Heart right ventricle (tissue), 16 donors: Measurements from ENCODE around the gene IGSF8. TPM values are rescaled to one million over a fixed set of nuclear protein-coding genes. Genes with fewer than 3 reads are reported as not detected.
A peak's percentile ranks its signal among the peaks of the same experiment; 100 is the strongest.

Experiments
- ATAC-seq, 8 donors: fragments of 200-7000 bp; cut with Tn5 transposase; one replicate each; pipeline ENCODE4 v1.9.1; 2020; ENCODE audit warnings: mild to moderate bottlenecking in 8 of 8, moderate library complexity in 8 of 8, moderate number of reproducible peaks in 1 of 8
- DNase-seq, 2 donors: peaks; one replicate each; pipeline ENCODE4 v3.0.0-alpha.2; 2020
- H3K27ac ChIP-seq, 10 donors: fragments of 200-600 bp; sonication (generic) in 2 of 10; one replicate each; pipeline versions ENCODE4 v1.5.0 to v1.8.0; 2020 to 2022; ENCODE audit warnings: mild to moderate bottlenecking in 3 of 10
- H3K27me3 ChIP-seq, 7 donors: fragments of 200-600 bp; one replicate each; pipeline ENCODE4 v1.8.0; 2021 to 2022; ENCODE audit warnings: mild to moderate bottlenecking in 2 of 7
- H3K36me3 ChIP-seq, 9 donors: fragments of 200-600 bp; sonication (generic) in 1 of 9; one replicate each; pipeline versions ENCODE4 v1.5.0 to v1.8.0; 2020 to 2022; ENCODE audit warnings: mild to moderate bottlenecking in 2 of 9
- H3K4me1 ChIP-seq, 9 donors: fragments of 200-600 bp; sonication (generic) in 1 of 9; one replicate each; pipeline versions ENCODE4 v1.5.0 to v1.8.0; 2020 to 2022; ENCODE audit warnings: mild to moderate bottlenecking in 4 of 9
- H3K4me3 ChIP-seq, 10 donors: fragments of 200-600 bp; sonication (generic) in 2 of 10; one replicate each; pipeline versions ENCODE4 v1.5.0 to v1.8.0; 2020 to 2022; ENCODE audit warnings: mild to moderate bottlenecking in 7 of 10, moderate library complexity in 2 of 10
- H3K9me3 ChIP-seq, 11 donors: fragments of 200-600 bp in 10 of 11; sonication (generic) in 2 of 11; one replicate each; pipeline versions ENCODE4 v1.5.0 to v1.8.0; 2013 to 2022; ENCODE audit warnings: mild to moderate bottlenecking in 2 of 11, control low read depth in 1 of 11, moderate library complexity in 1 of 11
- WGBS, 2 donors: extraction: QIAGEN DNeasy Blood & Tissue Kit; methylation state at CpG; one replicate each; pipeline ENCODE4 v1.1.7; 2013; ENCODE audit warnings: inconsistent platforms in 1 of 2; 5-methylcytosine and 5-hydroxymethylcytosine counted together
- intact Hi-C, 10 donors: fragments of 100-400 bp; cut with DNase I; formaldehyde crosslinking; loops; one replicate each; pipeline versions ENCODE4 v1.11.1 to v1.14.2; 2022
- polyA plus RNA-seq, 2 donors: library from polyadenylated mRNA; stranded (reverse); fragments of 200-250 nt; gene quantifications; one replicate each; pipeline ENCODE4 v1.2.3, GENCODE V29; 2013
- total RNA-seq, 10 donors: library from RNA; stranded (reverse); fragmentation: NEBNext Ultra II Directional in 3 of 10; extraction: Animal tissue kit (Norgen Biotek cat#: 25700) in 3 of 10; gene quantifications; one replicate each; pipeline versions ENCODE4 v1.2.1 to v1.2.4, GENCODE V29; 2021 to 2023
- TF ChIP-seq, protein P1 (sequence below), 9 donors: fragments of 200-600 bp; sonication (generic) in 2 of 9; IDR thresholded peaks; one replicate each; pipeline versions ENCODE4 v1.5.0 to v1.8.0; 2021 to 2022; ENCODE audit warnings: antibody characterized with exemption in 9 of 9, mild to moderate bottlenecking in 5 of 9, moderate library complexity in 1 of 9
- donor health status: Arrhythmogenic right ventricular cardiomyopathy.
- donor health status: ischemic (EF 13 %, LVEDD 7.1; RV severe dilation, severe dysfunction).
- donor health status: healthy with polysubstance abuse.
- donor health status: DM: no; HTN: yes; CAD: no.
- donor health status: DM: no; HTN: no; CAD: no.
- donor health status: ischemic (EF 25% LVEDD 6.9; RV normal size, moderate dysfunction).
- donor health status: ischemic (EF 25% LVEDD 5.7; RV mildly dilated, moderate dysfunction).
- donor health status: healthy.
- donor health status: DM: yes; HTN: yes; CAD: no.
- donor health status: Ischemic cardiomyopathy.
- donor health status: ischemic (EF 35%, LVEDD 5.7; RV mildly dilated, moderate dysfunction).
- donor health status: nonischemic (EF 11% LVEDD 7.7; RV severe dilation, severe dysfunction).
- donor health status: DM: yes; HTN: yes; CAD: no.
- donor health status: PGD.
- donor health status: ischemic (EF 29% LVEDD 5.4; RV normal size, mild dysfunction).
- donor health status: nonischemic (EF 23%, LVEDD 6.1; RV moderate dilation, normal function).

The IGSF8 gene
- total and polyA plus RNA-seq, 12 donors, result 13.4 to 42.2 (median 20.6) TPM

DNA sequence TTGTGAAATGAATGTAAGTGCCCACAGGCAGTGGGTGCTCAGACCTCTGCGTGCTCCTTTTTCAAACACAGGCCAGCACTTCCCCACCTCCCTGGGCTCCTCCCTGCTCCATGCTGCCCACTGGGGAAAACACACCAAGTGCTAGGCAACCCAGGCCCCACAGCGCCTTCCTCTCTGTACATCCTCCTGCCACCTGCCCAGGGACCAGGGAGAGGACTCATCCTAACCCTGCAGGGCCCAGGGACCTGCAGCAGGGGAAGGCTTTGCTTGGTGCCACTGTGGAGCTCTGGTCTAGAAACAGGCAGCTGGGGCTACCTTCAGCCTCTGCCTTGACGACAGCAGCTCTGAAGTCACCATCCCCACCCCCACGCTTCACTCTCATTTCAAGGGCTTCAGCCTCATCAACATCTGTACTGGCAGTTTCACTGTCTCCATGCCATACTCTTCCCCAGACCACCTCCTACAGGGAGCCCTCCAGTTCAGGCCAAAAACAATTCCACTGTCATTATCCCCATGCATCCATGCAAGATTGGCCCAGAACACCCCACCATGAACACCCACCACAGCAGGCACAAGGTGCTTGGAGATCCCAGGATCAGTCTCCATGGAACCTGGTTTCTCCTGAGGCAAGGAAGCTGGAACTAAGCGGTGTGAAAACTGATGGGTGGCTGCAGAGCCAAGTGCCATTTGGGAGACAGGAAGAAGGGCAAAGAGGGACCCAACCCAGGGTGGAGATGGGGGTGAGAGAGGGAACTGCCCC, 1.1 kb downstream of the IGSF8 start:
- Histone ChIP-seq H3K27me3 (no peaks in the 10 kb centered on the region), H3K36me3 (peaks cover 0 to 30% (median 2%) of the 10 kb centered on the region in 9 donors), H3K4me1 (peaks cover 16 to 54% (median 35%) of the 10 kb centered on the region in 9 donors), H3K9me3 (no peaks in the 10 kb centered on the region), H3K4me3 (peak overlapping the region in 9 of 10 donors; percentile 70 to 95 (median 81)), H3K27ac (peak overlapping the region in 8 of 10 donors; percentile 76 to 97 (median 88))
- 80 to 82% methylated on average over 5 of the region's 5 CpGs for WGBS, 2 donors
- no peak for ATAC-seq
- no peak for DNase-seq
- intact Hi-C loops, result loop anchor here in 4 of 10 donors (5.0 to 10.0 kb wide), 4 partner anchors 95 to 277 kb away; partner anchors contain the start of gene CASQ1 (in 1 of the 4)
- TF ChIP-seq, protein P1, sequence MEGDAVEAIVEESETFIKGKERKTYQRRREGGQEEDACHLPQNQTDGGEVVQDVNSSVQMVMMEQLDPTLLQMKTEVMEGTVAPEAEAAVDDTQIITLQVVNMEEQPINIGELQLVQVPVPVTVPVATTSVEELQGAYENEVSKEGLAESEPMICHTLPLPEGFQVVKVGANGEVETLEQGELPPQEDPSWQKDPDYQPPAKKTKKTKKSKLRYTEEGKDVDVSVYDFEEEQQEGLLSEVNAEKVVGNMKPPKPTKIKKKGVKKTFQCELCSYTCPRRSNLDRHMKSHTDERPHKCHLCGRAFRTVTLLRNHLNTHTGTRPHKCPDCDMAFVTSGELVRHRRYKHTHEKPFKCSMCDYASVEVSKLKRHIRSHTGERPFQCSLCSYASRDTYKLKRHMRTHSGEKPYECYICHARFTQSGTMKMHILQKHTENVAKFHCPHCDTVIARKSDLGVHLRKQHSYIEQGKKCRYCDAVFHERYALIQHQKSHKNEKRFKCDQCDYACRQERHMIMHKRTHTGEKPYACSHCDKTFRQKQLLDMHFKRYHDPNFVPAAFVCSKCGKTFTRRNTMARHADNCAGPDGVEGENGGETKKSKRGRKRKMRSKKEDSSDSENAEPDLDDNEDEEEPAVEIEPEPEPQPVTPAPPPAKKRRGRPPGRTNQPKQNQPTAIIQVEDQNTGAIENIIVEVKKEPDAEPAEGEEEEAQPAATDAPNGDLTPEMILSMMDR (IDR thresholded peaks at IDR 0.05), result no peak

DNA sequence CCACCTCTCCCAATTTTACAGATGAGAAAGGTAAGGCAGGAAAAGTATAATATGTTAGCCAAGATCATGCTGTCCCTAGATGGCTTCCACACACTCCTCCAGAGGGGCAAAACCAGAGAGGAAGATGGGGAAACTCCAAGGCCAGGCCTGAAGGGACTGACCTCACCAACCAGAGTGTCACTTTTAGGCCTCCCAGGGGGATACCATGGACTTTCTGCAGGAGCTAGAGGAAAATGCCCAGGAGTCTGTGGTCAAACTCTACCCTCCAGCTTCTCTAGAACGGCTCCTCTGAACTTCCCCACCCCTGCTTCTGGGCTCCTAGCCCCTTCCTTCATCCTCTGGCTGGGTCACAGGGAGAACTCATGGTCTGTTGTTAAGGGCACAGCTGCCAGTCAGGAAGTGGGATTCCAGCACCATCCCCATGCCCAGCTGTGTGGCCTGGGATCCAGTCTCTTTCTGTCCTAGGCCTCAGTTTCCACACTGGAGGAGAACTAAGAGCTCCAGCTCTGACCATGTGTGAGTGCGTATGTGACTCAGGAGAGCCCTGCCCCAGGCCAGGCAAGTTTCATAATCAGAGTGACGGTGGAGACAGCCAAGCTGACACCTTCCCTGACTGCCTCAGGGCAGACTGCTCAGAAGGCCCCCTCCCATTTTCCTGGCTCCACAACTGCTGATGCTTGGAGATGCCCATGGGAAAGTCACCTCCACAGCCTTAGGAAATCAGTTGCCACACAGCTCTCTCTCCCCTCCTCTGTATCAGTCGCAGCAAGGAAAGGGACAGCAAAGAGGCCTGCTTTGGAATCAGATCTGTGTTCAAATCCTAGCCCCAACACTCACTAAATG, 1.9 kb downstream of the IGSF8 start:
- H3K9me3 ChIP-seq, result no peaks in the 10 kb centered on the region
- peaks cover 13 to 46% (median 27%) of the 10 kb centered on the region in 9 donors for H3K4me1 ChIP-seq
- intact Hi-C loops, result loop anchor here in 4 of 10 donors (5.0 to 10.0 kb wide), 4 partner anchors 96 to 278 kb away; partner anchors contain the start of gene CASQ1 (in 1 of the 4)
- H3K36me3 ChIP-seq, result peaks cover 0 to 39% (median 6%) of the 10 kb centered on the region in 9 donors
- H3K27ac ChIP-seq, result peak overlapping the region in 5 of 10 donors; percentile 7 to 48 (median 22)
- peak overlapping the region in 2 of 10 donors; percentile 75 to 81 for H3K4me3 ChIP-seq
- no peak for DNase-seq
- WGBS, 2 donors, result 67 to 81% methylated on average over 4 of the region's 4 CpGs
- ATAC-seq, result no peak
- TF ChIP-seq, protein P1 (IDR thresholded peaks at IDR 0.05), result no peak
- no peaks in the 10 kb centered on the region for H3K27me3 ChIP-seq

DNA sequence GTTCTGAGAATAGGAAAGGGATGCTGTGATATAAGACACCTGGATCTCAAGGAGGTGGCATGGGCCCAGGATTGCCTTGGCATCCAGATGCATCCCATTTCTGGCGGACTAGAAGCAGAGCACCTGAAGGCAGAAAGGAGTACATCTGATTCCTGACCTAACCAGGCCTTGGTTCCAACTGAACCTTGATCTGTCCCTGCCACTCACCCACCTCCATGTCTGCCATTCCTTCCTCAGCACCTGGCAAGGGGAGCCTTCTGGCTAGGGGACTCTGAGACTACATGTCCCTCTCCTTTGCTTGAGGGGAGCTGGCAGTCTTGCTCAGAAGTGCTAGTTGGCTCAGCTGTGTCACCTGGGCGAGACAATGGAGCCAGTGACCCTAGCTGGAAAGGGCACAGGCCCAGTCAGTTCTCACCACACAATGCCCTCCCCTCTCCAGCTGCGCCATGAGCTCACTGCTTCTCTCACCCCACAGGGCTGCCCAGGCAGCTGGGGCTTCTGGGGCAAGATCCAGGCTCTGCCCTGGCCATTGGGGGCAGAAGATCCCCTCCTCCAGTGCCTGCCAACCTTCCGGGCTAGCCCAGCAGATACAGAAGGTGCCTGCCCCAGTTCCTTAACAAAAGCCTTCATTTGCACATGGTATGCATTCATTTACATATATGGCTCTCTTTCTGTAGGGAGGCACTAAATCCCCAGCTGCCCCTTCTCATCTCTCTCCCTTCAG, 2.9 kb downstream of the IGSF8 start:
- Histone ChIP-seq H3K36me3 (peaks cover 0 to 48% (median 11%) of the 10 kb centered on the region in 9 donors), H3K9me3 (no peaks in the 10 kb centered on the region), H3K4me1 (peaks cover 9 to 41% (median 22%) of the 10 kb centered on the region in 9 donors), H3K27ac (peak overlapping the region in 1 of 10 donors; percentile 48), H3K4me3 (no peak overlapping the region), H3K27me3 (no peaks in the 10 kb centered on the region)
- no peak for DNase-seq
- ATAC-seq, result no peak
- TF ChIP-seq, protein P1 (IDR thresholded peaks at IDR 0.05), result no peak
- WGBS, 2 donors, result 87 to 97% methylated on average over 3 to 4 of the region's 4 CpGs
- intact Hi-C loops, result loop anchor here in 4 of 10 donors (5.0 to 10.0 kb wide), 4 partner anchors 97 to 279 kb away; partner anchors contain the start of gene CASQ1 (in 1 of the 4)
